Measurements from ENCODE around the gene LRMDA. TPM values are rescaled to one million over a fixed set of nuclear protein-coding genes. Genes with fewer than 3 reads are reported as not detected.
"Not testable (repeated sequence)": the region's sequence is repeated elsewhere in the genome, so short reads cannot be mapped to it uniquely, and the experiment has no call there.

The LRMDA gene
- total RNA-seq, 1 donor from 2014 or later, result 0.96 TPM

GRCh38 chr10:75740541-75740940 lies 309.1 kb downstream of the LRMDA start:
- Histone ChIP-seq H3K27me3 (no peaks in the 10 kb centered on the region), H3K4me3 (no peak overlapping the region), H3K4me1 (no peaks in the 10 kb centered on the region), H3K27ac (no peak overlapping the region), H3K36me3 (no peaks in the 10 kb centered on the region), H3K9me3 (no peaks in the 10 kb centered on the region)
- TF ChIP-seq CTCF (IDR thresholded peaks at IDR 0.05), result no peak
- intact Hi-C loops (cut with DNase I), result no loop called here
- DNase-seq (ENCODE audit: low spot score in 2 of 2), result no peak

- Histone ChIP-seq H3K36me3 (no peaks in the 10 kb centered on the region), H3K4me3 (no peak overlapping the region), H3K27ac (no peak overlapping the region), H3K4me1 (no peaks in the 10 kb centered on the region), H3K9me3 (no peaks in the 10 kb centered on the region), H3K27me3 (no peaks in the 10 kb centered on the region)
- no peak for DNase-seq (ENCODE audit: low spot score in 2 of 2)
- TF ChIP-seq CTCF (IDR thresholded peaks at IDR 0.05), result no peak
- intact Hi-C loops (cut with DNase I), result no loop called here
Measured at GRCh38 chr10:75742355-75742754, 310.9 kb downstream of the LRMDA start.

- H3K27ac ChIP-seq, result no peak overlapping the region
Measured at GRCh38 chr10:75743291-75743778, 311.9 kb downstream of the LRMDA start.

GRCh38 chr10:75744261-75744660 lies 312.8 kb downstream of the LRMDA start:
- intact Hi-C loops (cut with DNase I), result no loop called here
- no peaks in the 10 kb centered on the region for H3K36me3 ChIP-seq
- H3K27ac ChIP-seq, result no peak overlapping the region
- no peaks in the 10 kb centered on the region for H3K4me1 ChIP-seq
- no peaks in the 10 kb centered on the region for H3K27me3 ChIP-seq
- DNase-seq (ENCODE audit: low spot score in 2 of 2), result no peak
- no peak for TF ChIP-seq CTCF (IDR thresholded peaks at IDR 0.05)
- no peak overlapping the region for H3K4me3 ChIP-seq
- no peaks in the 10 kb centered on the region for H3K9me3 ChIP-seq

More at GRCh38 chr10:75743291-75743778, 311.9 kb downstream of the LRMDA start:
- Histone ChIP-seq H3K9me3 (no peaks in the 10 kb centered on the region), H3K36me3 (no peaks in the 10 kb centered on the region), H3K4me1 (no peaks in the 10 kb centered on the region), H3K4me3 (no peak overlapping the region), H3K27me3 (no peaks in the 10 kb centered on the region)
- DNase-seq (ENCODE audit: low spot score in 2 of 2), result no peak
- intact Hi-C loops (cut with DNase I), result no loop called here
- TF ChIP-seq CTCF (IDR thresholded peaks at IDR 0.05), result no peak

GRCh38 chr10:75746356-75746755 lies 314.9 kb downstream of the LRMDA start:
- Histone ChIP-seq H3K27me3 (no peaks in the 10 kb centered on the region), H3K4me1 (no peaks in the 10 kb centered on the region), H3K9me3 (no peaks in the 10 kb centered on the region), H3K36me3 (no peaks in the 10 kb centered on the region), H3K27ac (no peak overlapping the region), H3K4me3 (no peak overlapping the region)
- intact Hi-C loops (cut with DNase I), result no loop called here
- DNase-seq (ENCODE audit: low spot score in 2 of 2), result no peak
- TF ChIP-seq CTCF (IDR thresholded peaks at IDR 0.05), result no peak

- intact Hi-C loops (cut with DNase I); H3K27me3 ChIP-seq: not testable (repeated sequence)
Measured at GRCh38 chr10:75750093-75750875, 318.9 kb downstream of the LRMDA start.

More at GRCh38 chr10:75750093-75750875, 318.9 kb downstream of the LRMDA start:
- H3K4me3 ChIP-seq; H3K36me3 ChIP-seq; DNase-seq (ENCODE audit: low spot score in 2 of 2); H3K9me3 ChIP-seq; H3K4me1 ChIP-seq; H3K27ac ChIP-seq: not testable (repeated sequence)

Data from ascending aorta (tissue), 2 donors.